Measurements from ENCODE around the gene MAP2K5. TPM values are rescaled to one million over a fixed set of nuclear protein-coding genes. Genes with fewer than 3 reads are reported as not detected.
A peak's percentile ranks its signal among the peaks of the same experiment; 100 is the strongest.

MAP2K5 gene
- total and polyA plus RNA-seq, 10 of the 15 experiments (the other 5 are each of a cell fraction or from before 2014, with no cell fraction given): 1.3 to 19.4 (median 9.6) TPM

DNA sequence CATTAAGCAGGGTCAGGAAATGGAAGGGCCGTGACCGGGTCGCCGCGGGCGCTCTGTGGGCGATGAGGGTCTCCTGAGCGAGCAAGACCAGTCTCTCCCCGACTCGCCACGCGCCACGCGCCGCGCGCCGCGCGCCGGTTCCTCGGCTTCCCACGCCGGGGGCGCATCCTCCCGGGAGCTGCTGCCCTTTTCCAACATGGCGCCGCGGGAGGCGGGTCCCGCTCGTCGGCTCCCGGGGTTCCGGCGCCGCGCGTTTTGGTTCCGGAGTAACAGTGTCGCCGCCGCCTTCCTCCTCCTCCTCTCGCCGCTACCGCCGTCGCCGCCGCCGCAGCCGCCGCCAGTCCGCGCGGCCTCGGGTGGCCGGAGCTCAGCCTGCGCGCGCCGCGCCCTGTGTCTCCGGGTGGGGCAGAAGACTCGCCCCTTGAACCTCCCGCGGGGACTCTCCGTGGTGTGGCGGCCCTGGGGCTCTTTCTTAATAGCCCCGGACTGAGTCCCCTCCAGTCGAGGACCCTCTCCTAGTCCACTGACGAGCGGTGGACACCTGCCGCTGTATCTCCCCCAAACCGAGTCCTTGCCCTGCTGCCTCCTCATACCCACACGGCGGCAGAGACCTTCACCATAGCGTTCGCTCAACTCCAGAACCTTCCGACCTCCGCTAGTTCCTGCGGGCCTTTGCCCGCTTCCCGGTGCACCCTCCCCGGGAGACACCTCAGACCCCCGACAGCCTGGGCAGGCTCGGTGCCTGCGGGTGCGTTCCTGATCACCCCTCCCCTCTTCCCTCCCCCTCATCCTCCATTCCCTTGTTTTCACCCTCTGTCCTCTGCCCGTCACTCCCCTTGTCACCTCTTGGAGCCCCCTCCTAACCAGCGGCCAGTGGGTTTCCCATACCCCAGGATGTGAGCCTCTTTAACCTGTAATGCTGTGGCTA, at the start of gene MAP2K5 (continued):
- TF ChIP-seq BHLHE40 (IDR thresholded peaks at IDR 0.05; ENCODE audit: borderline replicate concordance in 1 of 2, low read depth in 2 of 2, low read length in 1 of 2) (peak in 1 of 2 experiments; percentile 56; a peak in 2 of 4 replicates), ZNF274 (IDR thresholded peaks at IDR 0.05; ENCODE audit: insufficient read depth, insufficient read length) (no peak), TCF12 (IDR thresholded peaks at IDR 0.05; ENCODE audit: low read depth, low read length) (0 out of 2 replicates have a peak, but pooled peaks have one; percentile 6), NKRF (conservative IDR thresholded peaks at IDR 0.05) (peak; percentile 56), EP300 (IDR thresholded peaks at IDR 0.05; ENCODE audit: borderline replicate concordance in 1 of 2, control insufficient read depth in 1 of 2, low read depth in 2 of 2, low read length in 2 of 2) (no peak), RCOR1 (conservative IDR thresholded peaks at IDR 0.05; ENCODE audit: low read depth, low read length) (no peak), ZBTB33 (IDR thresholded peaks at IDR 0.05) (no peak), MTA3 (IDR thresholded peaks at IDR 0.05; ENCODE audit: borderline replicate concordance, low read length) (no peak), SUZ12 (IDR thresholded peaks at IDR 0.05; ENCODE audit: unreplicated experiment) (no peak), FOS (IDR thresholded peaks at IDR 0.05; ENCODE audit: borderline replicate concordance, extremely low read depth, insufficient read length) (no peak), ELK1 (IDR thresholded peaks at IDR 0.05; ENCODE audit: low read depth, low read length) (no peak), EZH2 (IDR thresholded peaks at IDR 0.05; ENCODE audit: borderline replicate concordance, control insufficient read depth, low read depth, low read length) (no peak), CBX5 (IDR thresholded peaks at IDR 0.05; ENCODE audit: low read depth) (no peak), HCFC1 (IDR thresholded peaks at IDR 0.05; ENCODE audit: low read length) (peak; percentile 72), TBL1XR1 (IDR thresholded peaks at IDR 0.05; ENCODE audit: low read depth, low read length) (no peak), TARDBP (IDR thresholded peaks at IDR 0.05; ENCODE audit: borderline replicate concordance) (peak; percentile 21; the same call in 1 of the 2 replicates), NBN (IDR thresholded peaks at IDR 0.05) (0 out of 2 replicates have a peak, but pooled peaks have one; percentile 29)
- TF ChIP-seq, protein P1, sequence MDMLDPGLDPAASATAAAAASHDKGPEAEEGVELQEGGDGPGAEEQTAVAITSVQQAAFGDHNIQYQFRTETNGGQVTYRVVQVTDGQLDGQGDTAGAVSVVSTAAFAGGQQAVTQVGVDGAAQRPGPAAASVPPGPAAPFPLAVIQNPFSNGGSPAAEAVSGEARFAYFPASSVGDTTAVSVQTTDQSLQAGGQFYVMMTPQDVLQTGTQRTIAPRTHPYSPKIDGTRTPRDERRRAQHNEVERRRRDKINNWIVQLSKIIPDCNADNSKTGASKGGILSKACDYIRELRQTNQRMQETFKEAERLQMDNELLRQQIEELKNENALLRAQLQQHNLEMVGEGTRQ (IDR thresholded peaks at IDR 0.05; ENCODE audit: borderline replicate concordance, low read depth, low read length): no peak
- TF ChIP-seq, protein P2, sequence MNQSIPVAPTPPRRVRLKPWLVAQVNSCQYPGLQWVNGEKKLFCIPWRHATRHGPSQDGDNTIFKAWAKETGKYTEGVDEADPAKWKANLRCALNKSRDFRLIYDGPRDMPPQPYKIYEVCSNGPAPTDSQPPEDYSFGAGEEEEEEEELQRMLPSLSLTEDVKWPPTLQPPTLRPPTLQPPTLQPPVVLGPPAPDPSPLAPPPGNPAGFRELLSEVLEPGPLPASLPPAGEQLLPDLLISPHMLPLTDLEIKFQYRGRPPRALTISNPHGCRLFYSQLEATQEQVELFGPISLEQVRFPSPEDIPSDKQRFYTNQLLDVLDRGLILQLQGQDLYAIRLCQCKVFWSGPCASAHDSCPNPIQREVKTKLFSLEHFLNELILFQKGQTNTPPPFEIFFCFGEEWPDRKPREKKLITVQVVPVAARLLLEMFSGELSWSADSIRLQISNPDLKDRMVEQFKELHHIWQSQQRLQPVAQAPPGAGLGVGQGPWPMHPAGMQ (IDR thresholded peaks at IDR 0.05; ENCODE audit: borderline replicate concordance): no peak

Data from GM12878 (cell line).